Small intestine (tissue), 7 donors: ENCODE measurements around the gene SMARCA1. TPM values are rescaled to one million over a fixed set of nuclear protein-coding genes. Genes with fewer than 3 reads are reported as not detected.
"Not testable (repeated sequence)": the region's sequence is repeated elsewhere in the genome, so short reads cannot be mapped to it uniquely, and the experiment has no call there.

Experiments used
- DNase-seq, 2 donors: peaks; one replicate each; pipeline versions ENCODE4 v3.0.0 to v3.0.0-alpha.2; 2013
- FAIRE-seq: peaks from 2 replicates; lab custom pipeline; 2012; peaks lifted over from hg19 to GRCh38; lab: Jason Lieb, UNC
- H3K27ac ChIP-seq, 3 donors: one replicate each; pipeline ENCODE4 v1.5.1; 2013; ENCODE audit warnings: low read length in 2 of 3, mild to moderate bottlenecking in 2 of 3, control low read depth in 1 of 3, inconsistent platforms in 1 of 3, low read depth in 1 of 3, moderate library complexity in 1 of 3
- H3K27me3 ChIP-seq, 3 donors: one replicate each; pipeline ENCODE4 v1.6.1; 2013; ENCODE audit warnings: low read length in 3 of 3, inconsistent platforms in 1 of 3; ENCODE audit not compliant: control insufficient read depth in 3 of 3, insufficient read depth in 3 of 3
- H3K36me3 ChIP-seq, 3 donors: one replicate each; pipeline ENCODE4 v1.6.1; 2013; ENCODE audit warnings: low read length in 3 of 3, inconsistent platforms in 1 of 3, low read depth in 1 of 3, mild to moderate bottlenecking in 1 of 3, moderate library complexity in 1 of 3; ENCODE audit not compliant: control insufficient read depth in 3 of 3, insufficient read depth in 2 of 3
- H3K4me1 ChIP-seq, 3 donors: one replicate each; pipeline ENCODE4 v1.6.1; 2013; ENCODE audit warnings: low read length in 2 of 3, inconsistent platforms in 1 of 3, low read depth in 1 of 3, mild to moderate bottlenecking in 1 of 3, moderate library complexity in 1 of 3; ENCODE audit not compliant: control insufficient read depth in 3 of 3, insufficient read depth in 2 of 3
- H3K4me3 ChIP-seq, 3 donors: one replicate each; pipeline ENCODE4 v1.5.1; 2013; ENCODE audit warnings: low read length in 3 of 3, control low read depth in 1 of 3, inconsistent platforms in 1 of 3, low read depth in 1 of 3, mild to moderate bottlenecking in 1 of 3, moderate library complexity in 1 of 3
- H3K9me3 ChIP-seq, 2 donors: one replicate each; pipeline ENCODE4 v1.6.1; 2013; ENCODE audit warnings: low read depth in 1 of 2, low read length in 1 of 2; ENCODE audit not compliant: control insufficient read depth in 2 of 2, insufficient read depth in 1 of 2
- WGBS, 3 donors: extraction: QIAGEN DNeasy Blood & Tissue Kit; methylation state at CpG; one replicate each; pipeline ENCODE4 v1.1.7; 2013; 5-methylcytosine and 5-hydroxymethylcytosine counted together
- polyA plus RNA-seq, 4 donors: library from polyadenylated mRNA; stranded (reverse) in 3 of 4; unstranded in 1 of 4; fragments of 200-250 nt in 3 of 4; fragments of 120-200 nt in 1 of 4; gene quantifications; one replicate each; pipeline versions ENCODE4 v1.2.1 to v1.2.3, GENCODE V29; 2013
- donor health status: healthy with polysubstance abuse.
- donor health status: control.
- donor health status: control.
- donor health status: Bipolar disorder and iron deficiency.
- donor health status: healthy.

The SMARCA1 gene
- polyA plus RNA-seq, 4 donors: 0.67 to 35.1 (median 4.9) TPM

- FAIRE-seq (no peak), DNase-seq (no peak)
- H3K27ac ChIP-seq: no peak overlapping the region
- WGBS, 3 donors: 67 to 82% (median 80%) methylated on average over 1 of the region's 1 CpG
- no peaks in the 10 kb centered on the region for H3K9me3 ChIP-seq
- peaks cover 0 to 6% (median 2%) of the 10 kb centered on the region in 3 donors for H3K36me3 ChIP-seq
- no peaks in the 10 kb centered on the region for H3K27me3 ChIP-seq
- H3K4me3 ChIP-seq: no peak overlapping the region
- no peaks in the 10 kb centered on the region for H3K4me1 ChIP-seq
These were observed 34.7 kb upstream of the SMARCA1 start for GRCh38 chrX:129557844-129558480.

- Histone ChIP-seq H3K27ac (no peak overlapping the region), H3K36me3 (peaks cover 0 to 6% (median 0%) of the 10 kb centered on the region in 3 donors), H3K4me3 (no peak overlapping the region), H3K9me3 (no peaks in the 10 kb centered on the region), H3K4me1 (no peaks in the 10 kb centered on the region), H3K27me3 (no peaks in the 10 kb centered on the region)
- 81 to 91% (median 86%) methylated on average over 5 of the region's 5 CpGs for WGBS, 3 donors
- no peak for FAIRE-seq
- no peak for DNase-seq
These were observed 33.6 kb upstream of the SMARCA1 start for GRCh38 chrX:129556806-129557315.

- not testable (repeated sequence) for H3K9me3 ChIP-seq, H3K36me3 ChIP-seq, H3K4me1 ChIP-seq, H3K4me3 ChIP-seq, H3K27me3 ChIP-seq, DNase-seq, H3K27ac ChIP-seq, FAIRE-seq
- WGBS, 3 donors: 94 to 97% (median 95%) methylated on average over 8 of the region's 8 CpGs
These were observed 31.5 kb upstream of the SMARCA1 start for GRCh38 chrX:129554816-129555215.

GRCh38 chrX:129553619-129554288, 30.5 kb upstream of the SMARCA1 start:
- no peak for FAIRE-seq
- no peak for DNase-seq
- no peaks in the 10 kb centered on the region for H3K9me3 ChIP-seq
- 66 to 86% (median 77%) methylated on average over 3 of the region's 3 CpGs for WGBS, 3 donors
- no peak overlapping the region for H3K27ac ChIP-seq
- H3K4me3 ChIP-seq: no peak overlapping the region
- H3K4me1 ChIP-seq: no peaks in the 10 kb centered on the region
- peaks cover 0 to 2% (median 2%) of the 10 kb centered on the region in 3 donors for H3K36me3 ChIP-seq
- H3K27me3 ChIP-seq: no peaks in the 10 kb centered on the region

GRCh38 chrX:129549124-129549523, 25.8 kb upstream of the SMARCA1 start:
- peaks cover 0 to 6% (median 2%) of the 10 kb centered on the region in 3 donors for H3K36me3 ChIP-seq
- no peaks in the 10 kb centered on the region for H3K27me3 ChIP-seq
- no peak overlapping the region for H3K4me3 ChIP-seq
- H3K9me3 ChIP-seq: no peaks in the 10 kb centered on the region
- DNase-seq (no peak), FAIRE-seq (no peak)
- H3K27ac ChIP-seq: no peak overlapping the region
- WGBS, 3 donors: 57 to 80% (median 78%) methylated on average over 1 of the region's 1 CpG
- no peaks in the 10 kb centered on the region for H3K4me1 ChIP-seq

GRCh38 chrX:129545408-129545807, 22.1 kb upstream of the SMARCA1 start:
- Histone ChIP-seq H3K4me3 (no peak overlapping the region), H3K27ac (no peak overlapping the region), H3K9me3 (no peaks in the 10 kb centered on the region), H3K36me3 (peaks cover 0 to 6% (median 2%) of the 10 kb centered on the region in 3 donors), H3K4me1 (peaks cover 0 to 3% (median 0%) of the 10 kb centered on the region in 3 donors), H3K27me3 (no peaks in the 10 kb centered on the region)
- no peak for FAIRE-seq
- WGBS, 3 donors: 69 to 94% (median 76%) methylated on average over 1 of the region's 1 CpG
- peak in 1 of 2 donors; percentile 3 for DNase-seq

- FAIRE-seq (no peak), DNase-seq (no peak)
- Histone ChIP-seq H3K4me1 (peaks cover 0 to 3% (median 0%) of the 10 kb centered on the region in 3 donors), H3K9me3 (no peaks in the 10 kb centered on the region), H3K36me3 (peaks cover 0 to 6% (median 2%) of the 10 kb centered on the region in 3 donors), H3K4me3 (no peak overlapping the region), H3K27me3 (no peaks in the 10 kb centered on the region), H3K27ac (no peak overlapping the region)
- 75 to 95% (median 94%) methylated on average over 2 of the region's 2 CpGs for WGBS, 3 donors
These were observed 21.5 kb upstream of the SMARCA1 start for GRCh38 chrX:129544780-129545179.

GRCh38 chrX:129540722-129541184, 17.5 kb upstream of the SMARCA1 start:
- H3K4me3 ChIP-seq: peak overlapping the region; percentile 57 to 65 (median 62)
- no peaks in the 10 kb centered on the region for H3K9me3 ChIP-seq
- no peaks in the 10 kb centered on the region for H3K27me3 ChIP-seq
- H3K27ac ChIP-seq: peak overlapping the region; percentile 28 to 77 (median 64)
- WGBS, 3 donors: 2 to 39% (median 6%) methylated on average over 11 to 14 of the region's 14 CpGs
- peak; percentile 74 to 81 for DNase-seq
- FAIRE-seq: no peak
- H3K36me3 ChIP-seq: no peaks in the 10 kb centered on the region
- peaks cover 0 to 3% (median 0%) of the 10 kb centered on the region in 3 donors for H3K4me1 ChIP-seq
